Muscle of leg (tissue), 11 donors: Measurements from ENCODE around the gene MAPK11. TPM values are rescaled to one million over a fixed set of nuclear protein-coding genes. Genes with fewer than 3 reads are reported as not detected.

Source experiments
- DNase-seq: peaks from one replicate; pipeline ENCODE4 v3.0.0; 2013
- H3K27ac ChIP-seq: one replicate; pipeline ENCODE4 v1.5.1; 2013; ENCODE audit warnings: mild to moderate bottlenecking, low read length, control low read depth
- H3K27me3 ChIP-seq: one replicate; pipeline ENCODE4 v1.6.1; 2013; ENCODE audit warnings: low read length; ENCODE audit not compliant: control insufficient read depth, insufficient read depth
- H3K36me3 ChIP-seq: one replicate; pipeline ENCODE4 v1.6.1; 2013; ENCODE audit warnings: low read length; ENCODE audit not compliant: control insufficient read depth, insufficient read depth
- H3K4me1 ChIP-seq: one replicate; pipeline ENCODE4 v1.6.1; 2013; ENCODE audit warnings: low read length; ENCODE audit not compliant: control insufficient read depth, insufficient read depth
- H3K4me3 ChIP-seq: one replicate; pipeline ENCODE4 v1.5.1; 2013; ENCODE audit warnings: low read length, control low read depth
- H3K9me3 ChIP-seq: replicated peaks from 2 replicates; pipeline ENCODE4 v1.6.1; 2013; ENCODE audit warnings: low read depth, low read length; ENCODE audit not compliant: control insufficient read depth
- WGBS: methylation state at CpG from one replicate; pipeline ENCODE4 v1.1.5; 2013; ENCODE audit warnings: missing lambda C conversion rate; ENCODE audit not compliant: insufficient coverage; 5-methylcytosine and 5-hydroxymethylcytosine counted together
- polyA plus RNA-seq, 8 donors: library from polyadenylated mRNA; unstranded; fragments of 120-200 nt; gene quantifications; one replicate each; pipeline versions ENCODE4 v1.2.1 to v1.2.3, GENCODE V29; 2013; ENCODE audit warnings: inconsistent platforms in 1 of 8, low replicate concordance in 1 of 8; ENCODE audit not compliant: insufficient read length in 8 of 8, insufficient read depth in 1 of 8
- total RNA-seq: library from RNA; stranded (reverse); fragments of 120-200 nt; gene quantifications from one replicate; pipeline ENCODE4 v1.2.4, GENCODE V29; 2013

Gene MAPK11
- total and polyA plus RNA-seq, 9 donors: 4.5 to 8.7 (median 6.8) TPM

DNA sequence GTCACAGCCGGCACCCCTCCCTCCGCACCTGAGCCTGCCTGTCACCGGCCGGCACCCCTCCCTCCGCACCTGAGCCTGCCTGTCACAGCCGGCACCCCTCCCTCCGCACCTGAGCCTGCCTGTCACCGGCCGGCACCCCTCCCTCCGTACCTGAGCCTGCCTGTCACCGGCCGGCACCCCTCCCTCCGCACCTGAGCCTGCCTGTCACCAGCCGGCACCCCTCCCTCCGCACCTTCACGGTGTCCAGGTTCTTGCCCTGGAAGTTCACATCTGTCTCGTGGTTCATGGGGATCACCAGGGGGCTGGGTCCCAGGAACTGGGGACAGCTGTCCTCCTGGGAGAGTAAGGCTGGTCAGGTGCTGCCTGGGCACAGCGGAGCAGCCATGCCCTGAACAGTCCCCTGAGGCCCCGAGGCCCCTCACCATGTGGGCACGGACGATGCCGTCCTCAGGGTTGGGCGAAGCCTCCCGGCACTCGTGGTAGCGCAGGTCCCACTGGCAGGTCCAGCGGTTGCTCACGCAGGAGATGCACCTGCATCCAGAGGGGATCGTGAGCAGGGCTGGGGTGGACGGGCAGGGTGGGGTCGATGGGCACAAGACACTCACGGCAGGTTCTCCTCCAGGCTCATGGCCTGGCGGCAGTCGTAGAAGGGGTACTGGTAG is 15.5 kb upstream of the MAPK11 start:
- H3K4me3 ChIP-seq: no peak overlapping the region
- no peak overlapping the region for H3K27ac ChIP-seq
- DNase-seq: no peak
- 94% methylated on average over 26 of the region's 34 CpGs for WGBS
- no peaks in the 10 kb centered on the region for H3K9me3 ChIP-seq
- H3K36me3 ChIP-seq: peaks cover 89% of the 10 kb centered on the region
- H3K4me1 ChIP-seq: peaks cover 12% of the 10 kb centered on the region
- H3K27me3 ChIP-seq: no peaks in the 10 kb centered on the region

DNA sequence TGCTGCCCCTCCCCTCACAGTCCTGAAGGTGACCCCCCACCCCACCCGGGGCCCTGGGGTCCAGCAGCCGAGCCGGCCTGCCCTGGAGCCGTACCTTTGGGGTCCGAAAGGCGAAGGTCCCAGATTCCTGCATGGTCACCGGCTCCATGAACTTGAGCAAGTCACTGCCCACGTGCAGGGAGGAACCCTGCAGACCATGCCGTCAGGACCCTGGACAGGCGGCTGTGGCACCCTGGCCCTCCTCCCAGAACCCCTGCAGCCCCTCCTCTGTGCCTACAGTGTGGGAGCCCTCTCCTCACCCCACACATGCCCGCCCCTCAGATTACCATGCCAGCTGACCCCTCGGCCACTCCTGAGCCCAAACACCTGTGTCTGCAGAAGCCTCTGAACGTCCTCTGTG is 14.3 kb upstream of the MAPK11 start:
- H3K27ac ChIP-seq: no peak overlapping the region
- H3K4me3 ChIP-seq: no peak overlapping the region
- H3K4me1 ChIP-seq: peaks cover 12% of the 10 kb centered on the region
- H3K36me3 ChIP-seq: peaks cover 89% of the 10 kb centered on the region
- no peaks in the 10 kb centered on the region for H3K9me3 ChIP-seq
- no peaks in the 10 kb centered on the region for H3K27me3 ChIP-seq
- WGBS: 90% methylated on average over 13 of the region's 13 CpGs
- DNase-seq: no peak

DNA sequence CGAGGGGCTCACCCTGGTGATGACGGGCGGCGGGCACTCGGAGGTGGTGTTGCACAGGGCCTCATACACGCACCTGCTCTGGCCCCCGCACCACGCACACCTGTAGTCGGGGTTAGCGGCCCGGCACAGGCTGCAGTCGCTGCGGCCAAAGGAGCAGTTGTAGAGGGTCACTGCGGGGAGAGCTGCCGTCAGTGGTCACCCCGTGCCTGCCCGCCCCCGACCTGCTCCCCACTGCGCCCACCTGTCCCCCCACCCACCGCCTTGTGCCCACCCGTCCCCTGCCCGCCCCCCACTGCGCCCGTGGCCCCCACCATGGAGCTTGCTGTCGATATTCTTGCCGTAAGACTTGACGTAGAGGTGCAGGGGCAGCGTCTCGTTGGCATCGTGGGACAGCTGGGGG is 13.6 kb upstream of the MAPK11 start:
- no peak overlapping the region for H3K27ac ChIP-seq
- 89% methylated on average over 26 of the region's 30 CpGs for WGBS
- peaks cover 89% of the 10 kb centered on the region for H3K36me3 ChIP-seq
- no peaks in the 10 kb centered on the region for H3K9me3 ChIP-seq
- no peak overlapping the region for H3K4me3 ChIP-seq
- DNase-seq: no peak
- H3K27me3 ChIP-seq: no peaks in the 10 kb centered on the region
- H3K4me1 ChIP-seq: peaks cover 12% of the 10 kb centered on the region

DNA sequence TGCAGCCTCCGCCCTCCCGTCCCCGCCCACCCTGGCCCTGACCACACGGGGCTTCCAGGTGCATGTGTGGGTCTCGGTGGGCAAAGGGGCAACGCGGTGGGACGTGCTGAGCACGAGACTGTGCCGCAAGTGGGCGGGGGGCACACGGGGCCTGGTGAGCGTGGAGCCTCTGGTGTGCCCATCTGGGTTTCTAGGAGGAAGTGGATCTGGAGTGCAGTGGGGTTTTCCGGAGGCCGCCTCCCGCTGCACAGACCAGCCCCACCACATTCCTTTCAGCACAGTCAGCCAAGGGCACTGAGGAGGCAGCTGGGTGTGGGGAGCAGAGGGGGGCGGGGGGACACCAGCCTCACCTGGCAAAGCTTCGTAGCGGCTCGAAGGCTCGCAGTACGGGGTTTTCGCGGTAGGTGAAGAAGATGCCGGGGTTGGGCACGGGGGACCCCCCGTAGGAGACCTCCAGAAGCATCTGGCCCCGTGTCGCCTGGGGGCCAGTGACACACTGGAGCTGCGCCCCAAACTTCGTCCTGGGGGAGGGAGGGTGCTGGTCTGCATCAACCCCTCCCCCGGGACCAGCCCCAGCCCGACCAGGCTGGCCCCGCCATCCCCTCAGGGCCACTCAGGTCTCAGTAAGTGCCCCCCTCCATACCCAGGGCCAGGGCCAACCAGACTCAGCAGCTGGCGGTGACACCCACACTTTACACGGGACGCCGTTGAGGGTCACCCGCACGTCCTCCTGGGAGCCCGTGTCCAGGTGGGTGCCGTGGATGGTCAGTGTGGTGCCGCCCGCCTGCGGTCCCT is 12.4 kb upstream of the MAPK11 start:
- Histone ChIP-seq H3K27me3 (no peaks in the 10 kb centered on the region), H3K4me1 (peaks cover 12% of the 10 kb centered on the region), H3K36me3 (peaks cover 89% of the 10 kb centered on the region), H3K4me3 (no peak overlapping the region), H3K27ac (peak overlapping the region; percentile 3), H3K9me3 (no peaks in the 10 kb centered on the region)
- 88% methylated on average over 22 of the region's 45 CpGs for WGBS
- no peak for DNase-seq

DNA sequence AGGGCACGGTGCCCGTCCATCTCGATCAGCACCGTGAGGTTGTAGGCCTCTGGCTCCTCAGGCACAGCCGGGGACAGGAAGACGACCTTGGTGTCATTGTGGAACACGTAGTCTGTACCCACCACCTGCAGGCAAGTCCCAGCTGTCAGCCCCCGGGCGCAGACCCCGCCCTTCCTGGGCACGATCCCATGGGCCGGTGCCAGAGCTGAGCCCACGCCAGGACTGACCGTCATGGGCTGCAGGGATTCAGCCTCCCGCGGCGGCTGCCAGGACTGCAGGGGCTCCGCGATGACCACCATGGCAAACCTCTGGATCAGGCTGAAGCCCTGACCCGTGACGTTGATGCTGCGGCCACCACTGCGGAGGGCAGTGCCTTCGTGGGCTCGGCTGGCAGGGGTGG is 11.8 kb upstream of the MAPK11 start:
- H3K4me3 ChIP-seq: no peak overlapping the region
- peaks cover 84% of the 10 kb centered on the region for H3K36me3 ChIP-seq
- peak overlapping the region; percentile 3 for H3K27ac ChIP-seq
- DNase-seq: no peak
- no peaks in the 10 kb centered on the region for H3K9me3 ChIP-seq
- WGBS: 79% methylated on average over 23 of the region's 25 CpGs
- no peaks in the 10 kb centered on the region for H3K27me3 ChIP-seq
- H3K4me1 ChIP-seq: peaks cover 12% of the 10 kb centered on the region

DNA sequence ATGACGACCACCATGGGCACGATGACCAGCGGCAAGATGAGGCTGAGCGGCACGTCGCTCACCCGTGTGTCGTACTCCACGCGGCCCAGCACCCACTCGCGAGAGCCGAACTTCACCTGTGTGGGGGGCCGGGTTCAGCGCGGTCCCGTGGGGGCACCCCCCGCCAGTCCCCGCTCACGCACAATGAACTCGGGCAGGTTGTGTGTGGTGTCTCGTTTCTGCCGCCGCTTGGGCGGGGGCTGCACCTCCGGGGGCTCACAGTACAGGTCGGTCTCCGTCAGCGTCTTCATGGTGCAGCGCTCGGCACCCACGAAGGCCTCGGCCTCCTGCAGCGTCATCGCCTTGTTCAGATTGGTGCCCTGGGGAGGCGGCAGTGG is 11.2 kb upstream of the MAPK11 start:
- Histone ChIP-seq H3K27ac (no peak overlapping the region), H3K4me3 (no peak overlapping the region), H3K27me3 (no peaks in the 10 kb centered on the region), H3K9me3 (no peaks in the 10 kb centered on the region), H3K4me1 (peaks cover 12% of the 10 kb centered on the region), H3K36me3 (peaks cover 84% of the 10 kb centered on the region)
- DNase-seq: no peak
- 93% methylated on average over 36 of the region's 36 CpGs for whole genome bisulfite sequencing

DNA sequence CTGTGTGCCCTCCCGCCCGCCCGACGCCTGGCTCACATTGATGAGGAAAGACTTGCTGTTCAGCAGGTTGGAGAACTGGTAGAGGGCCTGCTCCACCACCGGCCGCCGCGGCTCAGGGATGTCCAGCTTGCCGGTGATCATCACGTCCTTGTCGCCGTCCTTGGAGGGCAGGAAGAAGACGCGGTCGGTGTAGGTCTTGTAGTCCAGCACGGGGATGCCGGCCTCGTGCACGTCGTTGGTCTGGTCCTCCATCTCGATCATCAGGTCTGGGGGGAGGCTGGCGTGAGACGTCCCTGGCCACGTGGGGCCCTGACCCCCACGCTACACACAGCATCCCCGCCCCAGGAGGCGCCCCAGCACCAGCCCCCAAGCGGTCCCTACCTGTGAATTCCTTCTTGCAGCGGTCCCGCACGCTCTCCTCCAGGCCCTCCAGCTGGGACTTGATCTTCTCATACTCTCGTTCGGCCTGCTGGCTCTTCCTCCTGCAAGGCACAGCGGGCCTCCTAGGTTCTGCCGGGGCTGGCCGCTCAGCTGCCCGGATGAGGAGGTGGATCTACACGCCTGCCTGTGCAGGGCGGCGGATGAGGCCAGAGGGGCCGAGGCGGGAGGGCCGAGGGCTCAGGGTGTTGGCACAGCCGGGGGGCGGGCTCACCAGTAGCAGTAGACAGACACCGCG is 10.7 kb upstream of the MAPK11 start:
- Histone ChIP-seq H3K4me1 (peaks cover 12% of the 10 kb centered on the region), H3K4me3 (no peak overlapping the region), H3K9me3 (no peaks in the 10 kb centered on the region), H3K36me3 (peaks cover 83% of the 10 kb centered on the region), H3K27ac (no peak overlapping the region), H3K27me3 (no peaks in the 10 kb centered on the region)
- WGBS: 93% methylated on average over 39 of the region's 47 CpGs
- DNase-seq: no peak

DNA sequence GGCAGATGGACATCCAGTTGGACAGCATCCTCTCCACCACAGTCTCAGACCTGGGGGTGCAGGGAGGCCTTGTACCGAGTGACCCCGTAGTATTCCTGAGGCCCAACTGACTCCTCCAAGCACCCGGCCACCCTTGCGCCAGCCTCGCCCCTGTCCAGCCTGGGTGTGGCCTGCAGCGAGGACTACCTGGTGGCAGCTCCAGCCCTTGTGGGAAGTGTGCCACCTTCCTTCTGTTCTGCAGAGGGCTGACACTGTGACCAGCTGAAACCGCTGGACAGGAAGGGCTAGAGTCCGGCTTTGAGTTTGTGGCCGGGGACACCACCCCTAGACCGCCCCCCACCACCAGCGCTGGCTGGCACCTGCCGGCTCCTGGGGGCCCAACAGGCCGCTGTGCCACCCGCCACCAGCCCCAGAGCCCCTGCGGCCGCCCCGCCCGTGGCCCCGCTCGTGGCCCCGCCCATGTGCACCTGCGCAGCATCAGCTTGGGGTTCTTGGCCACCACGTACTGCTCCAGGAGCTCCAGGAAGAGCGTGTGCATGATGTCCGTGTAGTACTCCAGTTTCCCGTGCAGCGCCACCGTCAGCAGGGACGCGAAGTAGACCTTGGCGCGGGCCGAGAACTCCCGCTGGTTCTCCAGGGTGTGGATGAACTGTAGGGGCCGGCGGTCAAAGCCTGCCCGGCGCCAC is 10.0 kb upstream of the MAPK11 start:
- peaks cover 12% of the 10 kb centered on the region for H3K4me1 ChIP-seq
- H3K9me3 ChIP-seq: no peaks in the 10 kb centered on the region
- H3K4me3 ChIP-seq: no peak overlapping the region
- 93% methylated on average over 36 of the region's 38 CpGs for WGBS
- no peaks in the 10 kb centered on the region for H3K27me3 ChIP-seq
- no peak for DNase-seq
- H3K36me3 ChIP-seq: peaks cover 87% of the 10 kb centered on the region
- H3K27ac ChIP-seq: no peak overlapping the region

DNA sequence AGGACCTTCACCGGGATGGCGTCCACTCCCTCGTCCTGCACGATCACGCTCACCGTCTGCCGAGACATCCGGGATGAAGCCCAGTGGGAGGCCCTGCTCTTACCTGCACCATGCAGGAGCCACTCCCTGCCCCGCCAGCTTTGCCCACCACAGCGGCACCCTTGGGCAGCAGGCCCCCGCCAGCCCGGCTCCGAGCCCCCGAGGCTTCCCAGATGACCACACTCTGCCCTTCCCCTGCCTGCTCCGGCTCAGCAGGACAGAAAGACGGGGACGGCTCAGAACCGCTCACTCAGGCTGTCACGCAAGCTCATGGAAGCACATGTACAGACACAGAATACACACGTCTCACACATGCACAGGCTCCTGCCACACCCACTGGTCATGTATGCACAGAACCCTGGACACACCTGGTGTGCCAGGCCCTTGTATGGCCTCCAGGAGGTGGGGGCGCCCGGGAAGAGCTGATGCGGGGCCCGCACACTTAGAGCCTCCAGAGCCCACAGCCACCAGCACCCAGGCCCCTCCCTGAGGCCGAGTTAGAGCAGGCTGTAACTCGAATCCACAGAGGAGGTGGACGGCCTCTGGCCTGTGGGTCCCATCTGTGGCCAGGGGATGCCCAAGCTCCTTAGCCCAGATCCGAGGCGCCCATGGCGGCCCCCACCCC is 8.9 kb upstream of the MAPK11 start:
- no peak overlapping the region for H3K27ac ChIP-seq
- no peaks in the 10 kb centered on the region for H3K27me3 ChIP-seq
- H3K36me3 ChIP-seq: peaks cover 84% of the 10 kb centered on the region
- H3K4me1 ChIP-seq: peaks cover 16% of the 10 kb centered on the region
- no peak for DNase-seq
- no peaks in the 10 kb centered on the region for H3K9me3 ChIP-seq
- no peak overlapping the region for H3K4me3 ChIP-seq
- 86% methylated on average over 27 of the region's 30 CpGs for WGBS
